SU-DHL-6 (cell line): ENCODE measurements around the gene ADCY2.

Experiments used
- H2AFZ ChIP-seq: fragments of 200-600 bp; sonication (generic); 2 replicates; pipeline ENCODE4 v1.6.1; 2014; ENCODE audit warnings: low read depth, mild to moderate bottlenecking, moderate library complexity, mixed read lengths, antibody characterized with exemption, low read length; ENCODE audit not compliant: severe bottlenecking
- H3F3A ChIP-seq: fragments of 200-600 bp; shearing (Covaris generic); 2 replicates; pipeline ENCODE4 v1.6.0; 2016; ENCODE audit warnings: antibody characterized with exemption, mild to moderate bottlenecking; ENCODE audit not compliant: insufficient read depth
- H3K27ac ChIP-seq: fragments of 200-600 bp; sonication (generic); 2 replicates; pipeline ENCODE4 v1.5.1; 2016; ENCODE audit warnings: low read depth, mild to moderate bottlenecking, low read length, moderate library complexity, mixed read lengths
- H3K27me3 ChIP-seq: fragments of 200-600 bp; sonication (generic), shearing (Covaris generic); 2 replicates; pipeline ENCODE4 v1.6.0; 2014; ENCODE audit warnings: mild to moderate bottlenecking, low read length
- H3K36me3 ChIP-seq: fragments of 200-600 bp; sonication (generic); 2 replicates; pipeline ENCODE4 v1.6.1; 2014; ENCODE audit warnings: mild to moderate bottlenecking, low read length, mixed read lengths
- H3K4me2 ChIP-seq: fragments of 300-600, 200-600 bp; shearing (Covaris generic), sonication (generic); 2 replicates; pipeline ENCODE4 v1.6.0; 2014; ENCODE audit warnings: low read length, low read depth, mild to moderate bottlenecking; ENCODE audit not compliant: poor library complexity, severe bottlenecking
- H3K4me3 ChIP-seq: fragments of 200-600 bp; sonication (generic); 2 replicates; pipeline ENCODE4 v1.5.1; 2014; ENCODE audit warnings: antibody characterized with exemption, low read length, mild to moderate bottlenecking, mixed read lengths; ENCODE audit not compliant: insufficient read depth, poor library complexity, severe bottlenecking
- H3K79me2 ChIP-seq: fragments of 200-600 bp; sonication (generic); 2 replicates; pipeline ENCODE4 v1.6.1; 2014; ENCODE audit warnings: mild to moderate bottlenecking, low read length, moderate library complexity; ENCODE audit not compliant: insufficient read depth
- H3K9ac ChIP-seq: fragments of 200-600 bp; sonication (generic); 2 replicates; pipeline ENCODE4 v1.7.0; 2014; ENCODE audit warnings: mild to moderate bottlenecking, low read length
- H3K9me2 ChIP-seq: fragments of 200-600 bp; sonication (generic); replicated peaks from 2 replicates; pipeline ENCODE4 v1.6.1; 2014; ENCODE audit warnings: low read length; ENCODE audit not compliant: insufficient read depth
- H3K9me3 ChIP-seq: fragments of 200-600 bp; sonication (generic); 2 replicates; pipeline ENCODE4 v1.6.1; 2014; ENCODE audit warnings: low read length, mixed read lengths; ENCODE audit not compliant: insufficient read depth
- H4K20me1 ChIP-seq: fragments of 200-600 bp; sonication (generic); 2 replicates; pipeline ENCODE4 v1.6.1; 2014; ENCODE audit warnings: low read depth, mild to moderate bottlenecking, antibody characterized with exemption, low read length, moderate library complexity, mixed read lengths
- EZH2phosphoT487 ChIP-seq: fragments of 200-600 bp; sonication (generic), shearing (Covaris generic); conservative IDR thresholded peaks from 2 replicates; pipeline ENCODE4 v1.6.1; 2018; ENCODE audit warnings: mild to moderate bottlenecking, antibody characterized with exemption, low read length, moderate library complexity, mixed read lengths
- TF ChIP-seq, protein P1 (sequence below): fragments of 200-600 bp; sonication (generic); IDR thresholded peaks from one replicate; pipeline ENCODE4 v1.5.1; 2017; ENCODE audit warnings: antibody characterized with exemption, mild to moderate bottlenecking, low read length, moderate library complexity; ENCODE audit not compliant: insufficient read depth, poor library complexity, severe bottlenecking

Gene ADCY2

DNA sequence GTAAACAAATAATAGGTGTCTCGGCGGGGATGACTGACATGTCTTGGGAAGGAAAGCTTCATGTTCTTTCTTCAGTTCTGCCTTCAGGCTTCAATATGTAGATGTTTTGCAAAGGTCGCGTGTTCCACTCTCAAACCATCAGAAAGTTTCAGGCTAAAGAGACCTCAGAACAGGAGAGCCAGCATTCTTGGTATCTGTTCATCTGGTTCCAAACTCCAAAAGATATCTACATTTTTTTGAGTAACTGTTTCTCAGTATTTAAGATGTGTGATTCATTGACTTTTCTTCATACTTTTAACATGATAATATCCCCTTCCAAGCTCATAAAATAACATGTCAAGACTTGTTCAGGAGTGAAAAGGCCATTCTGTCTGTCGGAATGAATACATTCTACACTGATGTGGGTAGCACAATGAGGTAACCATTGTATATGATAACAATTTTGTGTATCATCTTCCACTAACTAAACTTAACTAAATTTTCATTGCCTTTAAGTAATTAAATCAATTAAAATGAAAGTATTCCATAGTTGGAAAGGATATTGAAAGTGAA lies 271.4 kb downstream of the ADCY2 start:
- TF ChIP-seq EZH2phosphoT487, result no peak
- no peaks in the 10 kb centered on the region for H3F3A ChIP-seq
- no peak overlapping the region for H2AFZ ChIP-seq
- H3K4me3 ChIP-seq, result no peak overlapping the region
- H3K9me3 ChIP-seq, result no peaks in the 10 kb centered on the region
- no peak overlapping the region for H3K4me2 ChIP-seq
- H3K27me3 ChIP-seq, result no peaks in the 10 kb centered on the region
- no peaks in the 10 kb centered on the region for H3K36me3 ChIP-seq
- no peak overlapping the region for H3K9ac ChIP-seq
- no peaks in the 10 kb centered on the region for H3K9me2 ChIP-seq
- H3K79me2 ChIP-seq, result no peaks in the 10 kb centered on the region
- no peak overlapping the region for H3K27ac ChIP-seq
- H4K20me1 ChIP-seq, result no peaks in the 10 kb centered on the region

DNA sequence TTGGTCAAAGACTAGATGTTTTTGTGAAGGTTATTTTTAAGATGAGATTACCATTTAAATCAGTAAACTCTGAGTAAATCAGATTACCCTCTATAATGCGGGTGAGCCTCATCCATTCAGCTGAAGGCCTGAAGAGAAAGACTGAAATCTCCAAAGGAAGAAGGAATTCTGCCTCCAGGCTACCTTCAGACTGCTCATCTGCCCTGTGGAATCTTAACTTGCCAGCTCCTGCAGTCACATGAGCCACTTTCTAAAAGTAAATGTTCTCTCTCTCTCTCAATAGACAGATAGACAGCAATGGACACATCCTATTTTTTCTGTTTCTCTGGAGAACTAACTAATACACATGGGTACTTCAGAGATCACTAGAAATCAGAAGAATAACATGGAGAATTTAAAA lies 272.2 kb downstream of the ADCY2 start:
- H3K79me2 ChIP-seq, result no peaks in the 10 kb centered on the region
- no peak overlapping the region for H3K4me3 ChIP-seq
- no peaks in the 10 kb centered on the region for H4K20me1 ChIP-seq
- no peaks in the 10 kb centered on the region for H3F3A ChIP-seq
- H3K9me2 ChIP-seq, result no peaks in the 10 kb centered on the region
- H3K27me3 ChIP-seq, result no peaks in the 10 kb centered on the region
- no peak overlapping the region for H3K4me2 ChIP-seq
- no peak overlapping the region for H2AFZ ChIP-seq
- TF ChIP-seq, protein P1, sequence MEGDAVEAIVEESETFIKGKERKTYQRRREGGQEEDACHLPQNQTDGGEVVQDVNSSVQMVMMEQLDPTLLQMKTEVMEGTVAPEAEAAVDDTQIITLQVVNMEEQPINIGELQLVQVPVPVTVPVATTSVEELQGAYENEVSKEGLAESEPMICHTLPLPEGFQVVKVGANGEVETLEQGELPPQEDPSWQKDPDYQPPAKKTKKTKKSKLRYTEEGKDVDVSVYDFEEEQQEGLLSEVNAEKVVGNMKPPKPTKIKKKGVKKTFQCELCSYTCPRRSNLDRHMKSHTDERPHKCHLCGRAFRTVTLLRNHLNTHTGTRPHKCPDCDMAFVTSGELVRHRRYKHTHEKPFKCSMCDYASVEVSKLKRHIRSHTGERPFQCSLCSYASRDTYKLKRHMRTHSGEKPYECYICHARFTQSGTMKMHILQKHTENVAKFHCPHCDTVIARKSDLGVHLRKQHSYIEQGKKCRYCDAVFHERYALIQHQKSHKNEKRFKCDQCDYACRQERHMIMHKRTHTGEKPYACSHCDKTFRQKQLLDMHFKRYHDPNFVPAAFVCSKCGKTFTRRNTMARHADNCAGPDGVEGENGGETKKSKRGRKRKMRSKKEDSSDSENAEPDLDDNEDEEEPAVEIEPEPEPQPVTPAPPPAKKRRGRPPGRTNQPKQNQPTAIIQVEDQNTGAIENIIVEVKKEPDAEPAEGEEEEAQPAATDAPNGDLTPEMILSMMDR, result no peak
- no peak for TF ChIP-seq EZH2phosphoT487
- H3K9ac ChIP-seq, result no peak overlapping the region
- H3K27ac ChIP-seq, result no peak overlapping the region
- no peaks in the 10 kb centered on the region for H3K36me3 ChIP-seq
- no peaks in the 10 kb centered on the region for H3K9me3 ChIP-seq

DNA sequence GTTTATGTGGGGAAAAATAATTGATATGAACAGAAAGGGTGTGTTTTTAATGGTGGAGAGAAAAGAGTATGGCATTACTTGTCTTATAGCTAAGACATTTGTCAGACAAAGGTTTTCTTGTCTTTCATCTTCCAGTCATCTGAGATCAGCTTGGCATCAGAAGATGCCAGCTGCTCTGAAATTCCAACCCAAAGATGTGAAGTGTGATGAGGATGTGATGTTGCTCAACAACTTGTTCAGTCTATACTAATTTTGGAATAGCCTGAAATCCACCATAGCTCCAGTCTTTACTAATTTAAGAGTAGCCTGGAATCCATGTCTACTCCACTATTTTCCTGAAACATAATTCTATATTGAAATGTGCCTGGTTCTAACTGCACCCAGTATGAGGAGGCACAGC lies 272.7 kb downstream of the ADCY2 start:
- H4K20me1 ChIP-seq, result no peaks in the 10 kb centered on the region
- no peak overlapping the region for H3K4me3 ChIP-seq
- H2AFZ ChIP-seq, result no peak overlapping the region
- no peaks in the 10 kb centered on the region for H3K36me3 ChIP-seq
- no peaks in the 10 kb centered on the region for H3K79me2 ChIP-seq
- no peak overlapping the region for H3K4me2 ChIP-seq
- no peaks in the 10 kb centered on the region for H3K9me2 ChIP-seq
- no peak overlapping the region for H3K9ac ChIP-seq
- no peaks in the 10 kb centered on the region for H3K27me3 ChIP-seq
- H3K9me3 ChIP-seq, result no peaks in the 10 kb centered on the region
- H3K27ac ChIP-seq, result no peak overlapping the region
- H3F3A ChIP-seq, result no peaks in the 10 kb centered on the region
- TF ChIP-seq, protein P1, result no peak
- TF ChIP-seq EZH2phosphoT487, result no peak

DNA sequence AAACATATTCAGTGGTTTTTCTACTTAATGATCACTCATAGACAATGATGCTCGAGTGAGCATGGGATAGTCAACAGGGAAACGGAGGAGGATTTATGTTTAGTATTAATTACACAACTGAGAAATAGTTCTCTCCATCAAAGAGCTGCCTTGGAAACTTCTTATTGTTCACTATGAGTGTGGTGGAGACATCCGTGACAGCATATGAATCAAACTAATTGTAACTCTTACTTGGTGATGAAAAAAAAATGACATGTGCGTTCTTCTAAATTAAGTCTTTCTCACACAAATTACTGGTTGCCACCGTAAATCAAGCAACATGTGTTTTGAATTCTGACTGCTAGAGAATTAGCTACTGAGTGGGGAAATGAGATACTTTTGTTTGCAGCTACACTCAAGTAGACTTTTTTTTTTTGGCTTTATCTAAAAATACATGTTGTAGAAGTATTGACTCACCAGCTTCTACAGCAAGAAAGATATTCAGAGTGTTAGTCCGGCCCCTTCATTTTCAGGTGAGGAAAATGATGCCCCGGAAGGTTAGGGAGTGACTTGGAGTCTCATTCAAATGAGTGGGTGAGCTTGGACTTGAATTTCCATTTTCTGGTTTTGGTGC lies 275.5 kb downstream of the ADCY2 start:
- no peak overlapping the region for H3K4me3 ChIP-seq
- no peaks in the 10 kb centered on the region for H3K36me3 ChIP-seq
- TF ChIP-seq, protein P1, result no peak
- TF ChIP-seq EZH2phosphoT487, result no peak
- no peaks in the 10 kb centered on the region for H3K27me3 ChIP-seq
- H3K9me2 ChIP-seq, result no peaks in the 10 kb centered on the region
- no peak overlapping the region for H2AFZ ChIP-seq
- H3K27ac ChIP-seq, result no peak overlapping the region
- H3K9ac ChIP-seq, result no peak overlapping the region
- no peaks in the 10 kb centered on the region for H3K79me2 ChIP-seq
- no peaks in the 10 kb centered on the region for H3F3A ChIP-seq
- no peaks in the 10 kb centered on the region for H3K9me3 ChIP-seq
- no peaks in the 10 kb centered on the region for H4K20me1 ChIP-seq
- H3K4me2 ChIP-seq, result no peak overlapping the region
